OCI-LY7 (cell line): ENCODE results near the gene EXOC6B. TPM values are rescaled to one million over a fixed set of nuclear protein-coding genes. Genes with fewer than 3 reads are reported as not detected.
A peak's percentile ranks its signal among the peaks of the same experiment; 100 is the strongest.

Experiments
- BruUV-seq: library from RNA; stranded (reverse); fragments of 400-500 nt; replicated peaks from 2 replicates; lab custom pipeline; 2021; lab: Mats Ljungman, UMichigan
- CTCF ChIA-PET: fragments of 300-600 bp; sonication (Branson Sonifier 250); formaldehyde crosslinking; loops from one replicate; lab custom pipeline; 2022; ENCODE audit warnings: antibody characterized with exemption; ENCODE audit not compliant: unreplicated experiment; lab: Charles Lee
- POLR2A ChIA-PET: fragments of 300-600 bp; sonication (Branson Sonifier 250); formaldehyde crosslinking; loops from one replicate; lab custom pipeline; 2022; ENCODE audit warnings: antibody characterized with exemption; lab: Charles Lee
- DNase-seq: peaks from one replicate; pipeline ENCODE4 v3.0.0-alpha.2; 2015; ENCODE audit warnings: low spot score
- H2AFZ ChIP-seq: fragments of 200-600 bp; sonication (generic), shearing (Covaris generic); 2 replicates; pipeline ENCODE4 v1.6.1; 2014; ENCODE audit warnings: mild to moderate bottlenecking, antibody characterized with exemption, low read length, moderate library complexity
- H3K27ac ChIP-seq: fragments of 200-600 bp; sonication (generic); 2 replicates; pipeline ENCODE4 v1.5.1; 2014; ENCODE audit warnings: mixed run types, low read depth, mild to moderate bottlenecking, moderate library complexity, low read length, inconsistent platforms; ENCODE audit not compliant: poor library complexity, severe bottlenecking
- H3K36me3 ChIP-seq: fragments of 200-600 bp; sonication (generic); 2 replicates; pipeline ENCODE4 v1.6.1; 2014; ENCODE audit warnings: mild to moderate bottlenecking, antibody characterized with exemption, low read length, moderate library complexity, mixed read lengths; ENCODE audit not compliant: insufficient read depth
- H3K4me1 ChIP-seq: fragments of 200-600 bp; sonication (generic); 2 replicates; pipeline ENCODE4 v1.5.1; 2014; ENCODE audit warnings: mild to moderate bottlenecking, low read length; ENCODE audit not compliant: insufficient read depth, poor library complexity, severe bottlenecking
- H3K4me2 ChIP-seq: fragments of 200-600 bp; sonication (generic); 2 replicates; pipeline ENCODE4 v1.6.1; 2014; ENCODE audit warnings: mild to moderate bottlenecking, low read length
- H3K4me3 ChIP-seq: fragments of 200-600 bp; sonication (generic); 2 replicates; pipeline ENCODE4 v1.5.1; 2014; ENCODE audit warnings: mild to moderate bottlenecking, low read depth, low read length; ENCODE audit not compliant: poor library complexity, severe bottlenecking
- H3K79me2 ChIP-seq: fragments of 200-600 bp; sonication (generic); 2 replicates; pipeline ENCODE4 v1.6.1; 2016; ENCODE audit warnings: low read depth, mild to moderate bottlenecking, low read length, moderate library complexity, mixed read lengths; ENCODE audit not compliant: insufficient read depth
- H3K9me2 ChIP-seq: fragments of 200-600 bp; sonication (generic); 2 replicates; pipeline ENCODE4 v1.6.1; 2016; ENCODE audit warnings: mild to moderate bottlenecking, low read length, mixed read lengths; ENCODE audit not compliant: insufficient read depth
- H3K9me3 ChIP-seq: fragments of 200-600 bp; sonication (generic); 2 replicates; pipeline ENCODE4 v1.6.1; 2014; ENCODE audit warnings: mild to moderate bottlenecking, mixed run types, low read length, mixed read lengths
- H4K20me1 ChIP-seq: fragments of 200-600 bp; sonication (generic); 2 replicates; pipeline ENCODE4 v1.6.1; 2014; ENCODE audit warnings: mild to moderate bottlenecking, antibody characterized with exemption, low read length, moderate library complexity, mixed read lengths; ENCODE audit not compliant: insufficient read depth
- EZH2phosphoT487 ChIP-seq: fragments of 200-600 bp; sonication (generic); IDR thresholded peaks from 2 replicates; pipeline ENCODE4 v1.6.1; 2018; ENCODE audit warnings: low read depth, borderline replicate concordance, mild to moderate bottlenecking, mixed run types, antibody characterized with exemption, low read length, moderate library complexity, mixed read lengths
- intact Hi-C: fragments of 100-400 bp; cut with micrococcal nuclease; formaldehyde crosslinking; loops from one replicate; pipeline ENCODE4 v1.10.0; 2022; ENCODE audit not compliant: unreplicated experiment
- total RNA-seq, 2 experiments: library from RNA; depleted of rRNA in 1 of 2; stranded (reverse); fragments of >200 nt in 1 of 2; shearing (Covaris generic) in 1 of 2; gene quantifications; 2 replicates each; pipeline ENCODE4 v1.2.3, GENCODE V29; 2014 to 2022
- TF ChIP-seq, protein P1 (sequence below): fragments of 200-600 bp; sonication (generic); conservative IDR thresholded peaks from 2 replicates; pipeline ENCODE4 v1.5.1; 2014; ENCODE audit warnings: mild to moderate bottlenecking, antibody characterized with exemption, low read length, moderate library complexity, mixed read lengths

The EXOC6B gene
- total RNA-seq, 2 experiments from 2014 or later = 5.1 TPM; not detected in 1

DNA sequence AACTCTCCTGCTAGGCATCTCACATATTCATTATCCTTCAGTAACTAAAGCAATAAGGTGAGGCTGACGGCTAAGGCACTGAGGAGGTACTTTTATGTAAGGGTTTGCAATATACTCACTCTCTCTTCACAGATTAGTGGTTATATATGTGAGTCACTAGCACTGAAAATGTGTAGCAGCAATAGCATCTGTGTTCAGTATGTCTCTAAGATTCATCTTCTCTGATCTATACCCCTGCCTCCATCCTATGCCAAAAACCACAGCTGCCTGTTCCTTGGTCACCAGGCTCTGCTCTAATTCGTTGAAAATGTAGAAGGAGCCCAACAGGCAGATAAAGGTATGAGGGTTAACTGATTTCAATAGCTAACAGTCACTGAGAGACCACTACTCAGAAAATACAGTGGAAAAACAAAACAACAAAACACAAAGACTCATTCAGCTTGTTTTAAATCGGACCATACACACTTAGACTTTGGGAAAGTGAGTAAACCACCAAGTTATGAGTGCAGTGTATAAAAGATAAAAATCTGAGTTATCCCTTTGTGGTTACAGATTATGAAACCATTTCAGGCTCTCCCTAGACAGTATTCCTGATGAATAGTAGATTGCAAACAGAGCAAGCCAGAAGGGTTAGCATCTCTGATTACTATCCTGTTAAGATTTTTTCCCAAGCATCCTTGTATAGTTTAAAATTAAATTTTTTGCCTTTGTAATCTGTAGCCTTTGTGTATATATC, 602.8 kb downstream of the EXOC6B start:
- Histone ChIP-seq H3K36me3 (no peaks in the 10 kb centered on the region), H3K79me2 (no peaks in the 10 kb centered on the region), H3K4me2 (no peak overlapping the region), H3K4me3 (no peak overlapping the region), H3K9me2 (no peaks in the 10 kb centered on the region), H4K20me1 (no peaks in the 10 kb centered on the region), H3K9me3 (no peaks in the 10 kb centered on the region), H3K4me1 (no peaks in the 10 kb centered on the region), H2AFZ (no peak overlapping the region), H3K27ac (no peak overlapping the region)
- no peak for TF ChIP-seq EZH2phosphoT487
- TF ChIP-seq, protein P1, sequence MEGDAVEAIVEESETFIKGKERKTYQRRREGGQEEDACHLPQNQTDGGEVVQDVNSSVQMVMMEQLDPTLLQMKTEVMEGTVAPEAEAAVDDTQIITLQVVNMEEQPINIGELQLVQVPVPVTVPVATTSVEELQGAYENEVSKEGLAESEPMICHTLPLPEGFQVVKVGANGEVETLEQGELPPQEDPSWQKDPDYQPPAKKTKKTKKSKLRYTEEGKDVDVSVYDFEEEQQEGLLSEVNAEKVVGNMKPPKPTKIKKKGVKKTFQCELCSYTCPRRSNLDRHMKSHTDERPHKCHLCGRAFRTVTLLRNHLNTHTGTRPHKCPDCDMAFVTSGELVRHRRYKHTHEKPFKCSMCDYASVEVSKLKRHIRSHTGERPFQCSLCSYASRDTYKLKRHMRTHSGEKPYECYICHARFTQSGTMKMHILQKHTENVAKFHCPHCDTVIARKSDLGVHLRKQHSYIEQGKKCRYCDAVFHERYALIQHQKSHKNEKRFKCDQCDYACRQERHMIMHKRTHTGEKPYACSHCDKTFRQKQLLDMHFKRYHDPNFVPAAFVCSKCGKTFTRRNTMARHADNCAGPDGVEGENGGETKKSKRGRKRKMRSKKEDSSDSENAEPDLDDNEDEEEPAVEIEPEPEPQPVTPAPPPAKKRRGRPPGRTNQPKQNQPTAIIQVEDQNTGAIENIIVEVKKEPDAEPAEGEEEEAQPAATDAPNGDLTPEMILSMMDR = no peak
- no TSS peak for BruUV-seq
- no peak for DNase-seq
- POLR2A ChIA-PET = interaction anchor here (0.6 kb wide), 1 partner anchor 118 kb away, joined by 3 read pairs; no protein-coding TSS in a partner anchor
- intact Hi-C loops = no loop called here
- CTCF ChIA-PET = no interaction called here

DNA sequence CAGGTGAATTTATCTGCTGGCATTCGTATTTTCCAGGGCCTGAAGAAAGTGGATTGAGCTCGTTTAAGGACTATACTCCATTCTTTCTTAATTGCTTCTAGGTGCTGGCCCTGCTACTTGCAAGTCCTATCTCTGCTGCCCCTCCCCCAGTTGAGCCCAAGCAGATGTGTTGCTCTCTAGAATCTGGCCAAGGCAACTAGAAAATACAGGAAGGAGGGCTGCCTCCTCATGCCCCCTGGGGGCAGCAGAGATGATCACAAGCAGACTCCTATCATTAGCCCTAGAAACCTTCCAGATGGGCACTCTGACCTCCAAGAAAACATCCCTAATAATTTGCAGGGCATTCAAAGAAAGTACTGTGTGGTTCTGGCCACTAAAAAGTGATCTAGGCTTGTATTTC, 605.7 kb downstream of the EXOC6B start:
- intact Hi-C loops = no loop called here
- Histone ChIP-seq H3K36me3 (no peaks in the 10 kb centered on the region), H3K9me2 (no peaks in the 10 kb centered on the region), H3K9me3 (no peaks in the 10 kb centered on the region), H3K79me2 (no peaks in the 10 kb centered on the region), H3K4me3 (no peak overlapping the region), H3K27ac (no peak overlapping the region), H4K20me1 (no peaks in the 10 kb centered on the region), H3K4me2 (no peak overlapping the region), H2AFZ (no peak overlapping the region), H3K4me1 (no peaks in the 10 kb centered on the region)
- CTCF ChIA-PET = no interaction called here
- peak; percentile 14 for DNase-seq
- POLR2A ChIA-PET = no interaction called here
- no TSS peak for BruUV-seq
- TF ChIP-seq, protein P1 = peak; percentile 56
- no peak for TF ChIP-seq EZH2phosphoT487

DNA sequence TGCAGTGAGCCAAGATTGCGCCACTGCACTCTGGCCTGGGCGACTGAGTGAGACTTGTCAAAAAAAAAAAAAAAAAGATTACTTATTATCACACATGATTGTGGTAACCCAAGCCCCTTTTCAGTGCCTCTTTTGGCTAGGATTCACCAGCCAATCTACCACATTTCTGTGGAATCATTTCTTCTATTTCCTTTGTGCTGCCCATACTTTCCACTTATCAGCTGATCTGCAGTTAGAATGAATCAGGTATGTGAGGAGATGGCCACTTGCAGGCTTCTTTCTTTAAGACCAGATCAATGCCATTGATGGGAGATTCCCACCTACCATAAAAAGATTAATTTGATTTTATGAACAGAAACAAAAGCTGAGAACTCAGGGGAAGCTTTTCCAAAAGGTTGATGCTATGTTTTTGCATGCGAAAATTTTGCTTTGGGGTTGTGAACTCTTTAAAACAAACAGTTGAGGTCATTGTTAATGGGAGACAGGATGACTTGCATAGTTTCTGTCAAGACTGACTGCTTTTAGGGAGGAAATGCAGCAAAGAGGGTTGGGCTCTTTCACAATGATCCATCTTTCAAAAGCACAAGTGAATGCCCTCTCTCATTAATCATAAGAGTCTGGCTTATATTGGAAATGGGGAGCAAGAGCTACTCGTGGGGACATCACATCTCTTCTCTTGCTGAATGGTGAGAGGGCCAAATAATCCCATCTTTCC, 611.2 kb downstream of the EXOC6B start:
- Histone ChIP-seq H3K79me2 (no peaks in the 10 kb centered on the region), H4K20me1 (no peaks in the 10 kb centered on the region), H3K9me2 (no peaks in the 10 kb centered on the region), H3K36me3 (no peaks in the 10 kb centered on the region), H3K4me2 (no peak overlapping the region), H3K9me3 (no peaks in the 10 kb centered on the region), H3K27ac (no peak overlapping the region), H3K4me1 (no peaks in the 10 kb centered on the region), H2AFZ (no peak overlapping the region), H3K4me3 (no peak overlapping the region)
- DNase-seq = no peak
- BruUV-seq = no TSS peak
- POLR2A ChIA-PET = interaction anchor here (0.6 kb wide), 1 partner anchor 28 kb away, joined by 3 read pairs; no protein-coding TSS in a partner anchor
- TF ChIP-seq, protein P1 = no peak
- no peak for TF ChIP-seq EZH2phosphoT487
- intact Hi-C loops = no loop called here
- CTCF ChIA-PET = no interaction called here
